ENCODE measurements around the gene SLC39A6. TPM values are rescaled to one million over a fixed set of nuclear protein-coding genes. Genes with fewer than 3 reads are reported as not detected.
"Not testable (repeated sequence)": the region's sequence is repeated elsewhere in the genome, so short reads cannot be mapped to it uniquely, and the experiment has no call there.

The SLC39A6 gene
- total RNA-seq, 1 donor = 88.6 TPM

DNA sequence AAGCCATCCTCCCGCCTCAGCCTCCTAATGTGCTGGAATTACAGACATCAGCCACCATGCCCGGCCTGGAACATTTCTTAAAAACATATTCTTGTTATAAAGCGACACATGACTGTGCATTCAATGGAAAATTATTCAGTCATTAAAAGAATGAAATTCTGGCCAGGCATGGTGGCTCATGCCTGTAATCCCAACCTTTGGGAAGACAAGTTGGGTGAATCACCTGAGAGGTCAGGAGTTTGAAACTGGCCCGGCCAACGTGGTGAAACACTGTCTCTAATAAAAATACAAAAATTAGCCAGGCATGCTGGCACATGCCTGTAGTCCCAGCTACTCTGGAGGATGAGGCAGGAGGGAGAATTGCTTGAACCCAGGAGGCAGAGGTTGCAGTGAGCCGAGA is 40.1 kb downstream of the SLC39A6 start:
- TF ChIP-seq, protein P1, sequence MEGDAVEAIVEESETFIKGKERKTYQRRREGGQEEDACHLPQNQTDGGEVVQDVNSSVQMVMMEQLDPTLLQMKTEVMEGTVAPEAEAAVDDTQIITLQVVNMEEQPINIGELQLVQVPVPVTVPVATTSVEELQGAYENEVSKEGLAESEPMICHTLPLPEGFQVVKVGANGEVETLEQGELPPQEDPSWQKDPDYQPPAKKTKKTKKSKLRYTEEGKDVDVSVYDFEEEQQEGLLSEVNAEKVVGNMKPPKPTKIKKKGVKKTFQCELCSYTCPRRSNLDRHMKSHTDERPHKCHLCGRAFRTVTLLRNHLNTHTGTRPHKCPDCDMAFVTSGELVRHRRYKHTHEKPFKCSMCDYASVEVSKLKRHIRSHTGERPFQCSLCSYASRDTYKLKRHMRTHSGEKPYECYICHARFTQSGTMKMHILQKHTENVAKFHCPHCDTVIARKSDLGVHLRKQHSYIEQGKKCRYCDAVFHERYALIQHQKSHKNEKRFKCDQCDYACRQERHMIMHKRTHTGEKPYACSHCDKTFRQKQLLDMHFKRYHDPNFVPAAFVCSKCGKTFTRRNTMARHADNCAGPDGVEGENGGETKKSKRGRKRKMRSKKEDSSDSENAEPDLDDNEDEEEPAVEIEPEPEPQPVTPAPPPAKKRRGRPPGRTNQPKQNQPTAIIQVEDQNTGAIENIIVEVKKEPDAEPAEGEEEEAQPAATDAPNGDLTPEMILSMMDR (IDR thresholded peaks at IDR 0.05; ENCODE audit: insufficient read depth, low read length) = no peak
- DNase-seq (ENCODE audit: low read depth) = no peak
- H3K4me3 ChIP-seq (ENCODE audit: low read depth, low read length) = no peak overlapping the region

DNA sequence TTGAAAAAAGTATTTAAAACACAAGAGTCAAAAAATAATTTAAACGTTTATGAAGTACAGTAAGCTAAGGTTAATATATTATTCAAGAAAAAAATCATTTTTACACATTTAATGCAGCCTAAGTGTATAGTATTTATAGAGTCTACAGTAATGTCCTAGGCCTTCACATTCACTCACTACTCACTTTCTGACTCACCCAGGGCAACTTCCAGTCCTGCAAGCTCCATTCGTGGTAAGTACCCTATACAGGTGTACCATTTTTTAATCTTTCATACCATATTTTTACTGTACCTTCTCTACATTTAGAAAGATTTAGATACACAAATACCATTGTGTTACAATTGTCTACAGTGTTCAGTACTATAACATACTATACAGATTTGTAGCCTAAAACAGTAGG is 40.9 kb downstream of the SLC39A6 start:
- DNase-seq (ENCODE audit: low read depth) = no peak
- TF ChIP-seq, protein P1 (IDR thresholded peaks at IDR 0.05; ENCODE audit: insufficient read depth, low read length) = no peak
- no peak overlapping the region for H3K4me3 ChIP-seq (ENCODE audit: low read depth, low read length)

DNA sequence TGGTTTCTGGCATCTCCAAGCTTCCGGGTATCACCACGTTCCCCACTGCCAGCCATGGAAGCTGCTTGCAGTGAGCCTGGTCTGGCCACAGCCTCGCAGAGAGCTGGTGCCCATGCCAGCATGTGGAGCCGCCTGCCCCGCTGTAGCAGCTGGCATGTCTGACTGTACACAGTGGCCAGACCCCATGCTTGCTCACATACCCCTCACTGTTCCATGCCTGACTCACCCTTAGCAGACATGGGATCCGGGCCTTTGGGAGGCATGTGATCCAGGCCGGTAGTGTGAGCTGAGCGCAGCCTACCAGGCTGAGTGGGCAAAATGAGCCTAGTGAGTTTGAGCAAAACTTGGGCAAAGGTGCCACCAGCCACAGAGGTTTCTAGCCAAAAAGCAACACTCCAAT is 43.0 kb downstream of the SLC39A6 start:
- TF ChIP-seq, protein P1 (IDR thresholded peaks at IDR 0.05; ENCODE audit: insufficient read depth, low read length) = no peak
- H3K4me3 ChIP-seq (ENCODE audit: low read depth, low read length) = no peak overlapping the region
- DNase-seq (ENCODE audit: low read depth) = no peak

DNA sequence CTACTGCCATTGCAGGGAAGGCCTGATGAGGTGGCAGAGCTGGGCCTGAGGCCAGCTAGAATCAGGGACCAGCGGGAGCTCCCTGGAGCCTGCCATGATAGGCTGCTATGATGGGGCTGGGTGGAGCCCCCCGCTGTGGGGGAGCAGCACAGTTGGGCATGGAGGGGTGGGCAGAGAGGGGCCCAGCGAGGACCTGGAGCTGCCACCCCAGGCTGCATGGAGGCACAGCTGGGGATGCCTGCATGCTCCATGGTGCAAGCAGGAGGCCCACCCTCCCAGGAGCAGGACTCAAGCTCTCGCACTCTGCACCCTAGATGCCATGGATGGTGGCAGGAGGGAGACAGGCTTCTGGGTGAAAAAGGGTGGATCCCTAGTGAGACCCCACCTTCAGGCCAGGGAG is 43.9 kb downstream of the SLC39A6 start:
- TF ChIP-seq, protein P1 (IDR thresholded peaks at IDR 0.05; ENCODE audit: insufficient read depth, low read length) = no peak
- H3K4me3 ChIP-seq (ENCODE audit: low read depth, low read length) = no peak overlapping the region
- DNase-seq (ENCODE audit: low read depth) = no peak

DNA sequence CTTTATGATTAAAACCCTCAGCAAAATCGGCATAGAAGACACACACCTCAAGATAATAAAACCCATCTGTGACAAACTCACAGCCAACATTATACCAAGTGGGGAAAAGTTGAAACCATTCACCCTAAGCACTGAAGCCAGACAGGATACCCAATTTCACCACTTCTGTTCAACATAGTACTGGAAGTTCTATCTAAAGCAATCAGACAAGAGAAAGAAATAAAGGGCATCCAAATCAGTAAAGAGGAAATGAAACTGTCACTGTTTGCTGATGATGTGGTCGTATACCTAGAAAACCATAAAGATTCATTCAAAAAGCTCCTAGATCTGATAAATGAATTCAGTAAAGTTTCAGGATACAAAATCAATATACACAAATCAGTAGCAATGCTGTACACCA is 45.4 kb downstream of the SLC39A6 start:
- TF ChIP-seq, protein P1 (IDR thresholded peaks at IDR 0.05; ENCODE audit: insufficient read depth, low read length) = no peak
- DNase-seq (ENCODE audit: low read depth) = no peak
- H3K4me3 ChIP-seq (ENCODE audit: low read depth, low read length) = no peak overlapping the region

DNA sequence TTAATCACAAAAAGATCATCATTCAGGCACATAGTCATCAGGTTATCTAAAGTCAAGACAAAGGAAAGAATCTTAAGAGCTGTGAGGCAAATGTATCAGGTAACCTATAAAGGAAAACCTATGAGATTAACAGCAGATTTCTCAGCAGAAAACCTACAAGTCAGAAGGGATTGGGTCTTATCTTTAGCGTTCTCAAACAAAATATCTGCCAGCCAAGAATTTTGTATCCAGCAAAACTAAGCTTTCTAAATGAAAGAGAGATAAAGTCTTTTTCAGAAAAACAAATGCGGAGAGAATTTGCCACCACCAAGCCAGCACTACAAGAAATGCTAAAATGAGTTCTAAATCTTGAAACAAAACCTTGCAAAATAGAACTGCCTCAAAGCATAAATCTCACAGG is 48.0 kb downstream of the SLC39A6 start:
- not testable (repeated sequence) for DNase-seq (ENCODE audit: low read depth); H3K4me3 ChIP-seq (ENCODE audit: low read depth, low read length)

DNA sequence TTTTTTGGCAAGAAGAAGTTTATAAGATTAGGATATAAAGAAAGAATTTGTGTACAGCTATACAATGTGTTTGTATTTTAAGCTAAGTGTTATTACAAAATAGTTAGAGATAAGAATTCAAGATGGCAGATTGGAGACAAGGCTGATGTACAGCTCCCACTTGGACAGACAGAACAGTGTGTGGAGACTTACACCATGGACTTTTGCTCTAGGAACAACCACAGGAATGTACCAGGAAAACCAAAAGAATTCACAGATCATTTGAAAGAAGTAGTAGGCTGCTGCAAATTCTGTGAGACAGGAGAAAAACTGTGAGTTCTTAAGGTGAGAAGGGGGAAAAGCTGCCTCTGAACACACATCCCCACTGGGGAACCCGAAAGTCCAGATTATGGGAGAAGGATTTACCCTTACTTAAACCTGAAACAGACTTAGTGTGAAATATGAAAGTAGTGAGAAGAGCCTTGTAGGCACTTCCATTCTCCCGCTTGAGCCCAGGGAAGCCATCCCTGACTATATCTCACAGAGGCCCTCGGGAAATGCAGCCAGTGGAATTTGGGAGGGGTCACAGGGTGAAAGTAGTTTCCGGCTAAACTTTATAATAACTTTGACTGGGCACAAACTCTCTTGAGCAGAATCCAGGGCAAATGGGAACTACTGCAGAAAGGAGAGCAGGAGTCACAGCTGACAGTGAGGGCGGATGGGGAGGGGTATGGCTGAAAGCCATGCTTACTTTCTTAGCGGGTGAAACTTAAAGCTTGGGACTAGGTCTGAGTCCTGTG is 50.2 kb downstream of the SLC39A6 start:
- TF ChIP-seq, protein P1 (IDR thresholded peaks at IDR 0.05; ENCODE audit: insufficient read depth, low read length) = no peak
- peak; percentile 45 for DNase-seq (ENCODE audit: low read depth)
- H3K4me3 ChIP-seq (ENCODE audit: low read depth, low read length) = no peak overlapping the region

DNA sequence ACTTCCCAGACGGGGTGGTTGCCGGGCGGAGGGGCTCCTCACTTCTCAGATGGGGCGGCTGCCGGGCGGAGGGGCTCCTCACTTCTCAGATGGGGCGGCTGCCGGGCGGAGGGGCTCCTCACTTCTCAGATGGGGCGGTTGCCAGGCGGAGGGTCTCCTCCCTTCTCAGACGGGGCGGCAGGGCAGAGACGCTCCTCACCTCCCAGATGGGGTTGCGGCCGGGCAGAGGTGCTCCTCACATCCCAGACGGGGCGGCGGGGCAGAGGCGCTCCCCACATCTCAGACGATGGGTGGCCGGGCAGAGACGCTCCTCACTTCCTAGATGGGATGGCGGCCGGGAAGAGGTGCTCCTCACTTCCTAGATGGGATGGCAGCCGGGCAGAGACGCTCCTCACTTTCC is 51.4 kb downstream of the SLC39A6 start:
- not testable (repeated sequence) for DNase-seq (ENCODE audit: low read depth); H3K4me3 ChIP-seq (ENCODE audit: low read depth, low read length)
